ENCODE data around the gene DRICH1.
A peak's percentile ranks its signal among the peaks of the same experiment; 100 is the strongest.
"Not testable (repeated sequence)": the region's sequence is repeated elsewhere in the genome, so short reads cannot be mapped to it uniquely, and the experiment has no call there.

The DRICH1 gene

DNA sequence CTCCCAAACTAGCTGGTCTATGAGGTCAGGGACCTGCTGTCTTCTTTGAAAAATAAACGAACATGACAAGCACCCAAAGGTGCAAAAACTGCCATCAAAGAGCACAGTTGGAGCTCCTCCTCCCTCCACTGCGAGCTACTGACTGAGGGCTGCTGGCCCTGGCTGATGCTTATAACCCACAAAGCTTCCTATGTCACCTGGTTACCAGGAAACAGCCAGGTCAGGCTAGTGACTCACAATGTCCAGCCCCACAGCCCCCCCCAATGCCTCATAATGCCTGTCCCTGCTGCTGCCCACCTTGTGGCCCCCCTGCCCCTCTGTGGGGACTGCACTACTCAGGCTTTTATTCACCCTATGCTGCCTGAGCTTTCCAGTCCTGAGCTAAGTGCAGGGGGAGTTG is at the start of gene DRICH1:
DRICH1 (minus strand) TSS at position 144 of the 400 bp plus-strand sequence. CDS start 298 bp downstream, outside the sequence.
- no peak for DNase-seq

- no peak for DNase-seq
These were observed 49.1 kb upstream of the DRICH1 start for GRCh38 chr22:23681026-23681809.

DNA sequence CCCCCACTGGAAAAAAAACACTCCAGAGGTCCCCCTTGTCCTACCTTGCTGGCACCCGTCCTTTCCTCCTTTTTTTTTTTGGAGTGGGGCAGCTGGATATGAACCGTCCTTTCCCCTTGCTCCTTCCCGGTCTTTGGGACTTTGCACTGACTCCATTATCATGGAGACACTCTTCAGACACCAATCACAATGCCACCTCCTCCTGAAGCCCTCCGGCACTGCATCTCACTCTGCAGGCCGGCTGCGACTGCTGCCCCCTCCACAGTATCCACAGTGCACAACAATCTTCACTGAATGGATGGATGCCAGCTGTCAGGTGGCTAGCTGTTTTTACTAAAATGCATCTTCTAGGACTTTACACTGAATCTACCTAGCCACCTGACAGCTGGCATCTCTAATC is 46.0 kb upstream of the DRICH1 start:
- no peak for DNase-seq

GRCh38 chr22:23677701-23677995 is 45.5 kb upstream of the DRICH1 start:
- no peak for DNase-seq

- not testable (repeated sequence) for DNase-seq
These were observed 45.0 kb upstream of the DRICH1 start for GRCh38 chr22:23676841-23677700.

- peak; percentile 85 for DNase-seq
These were observed 43.6 kb upstream of the DRICH1 start for GRCh38 chr22:23675502-23676415.

- not testable (repeated sequence) for DNase-seq
These were observed 42.9 kb upstream of the DRICH1 start for GRCh38 chr22:23674886-23675501.

- DNase-seq: no peak
These were observed 41.9 kb upstream of the DRICH1 start for GRCh38 chr22:23673826-23674690.

DNA sequence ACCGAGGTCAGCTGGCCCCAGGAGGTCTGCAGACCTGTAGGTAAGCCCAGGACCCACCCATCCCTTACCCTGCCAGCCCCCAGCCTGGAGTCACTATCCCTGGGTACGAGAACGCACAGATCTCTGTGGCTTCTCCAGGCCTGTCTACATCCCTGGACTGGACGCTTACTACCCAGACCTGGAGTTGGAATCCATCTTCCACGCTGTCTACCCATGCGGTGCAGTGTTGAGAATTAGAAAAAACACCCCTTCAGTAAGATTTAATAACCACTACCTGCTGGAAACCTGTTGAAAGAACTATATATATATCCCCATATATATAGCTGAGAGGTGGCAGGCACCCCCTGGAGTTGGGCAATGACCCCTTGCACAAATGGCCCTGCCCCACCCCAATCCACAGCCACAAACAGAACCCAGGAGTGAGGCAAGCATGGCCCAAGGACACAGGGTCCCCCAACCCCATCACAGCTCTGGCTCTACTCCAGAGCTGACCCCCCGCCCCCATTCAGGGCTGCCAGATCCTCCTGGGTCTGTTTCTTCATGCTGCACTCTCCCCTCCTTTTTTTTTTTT is 41.0 kb upstream of the DRICH1 start:
- no peak for DNase-seq

DNA sequence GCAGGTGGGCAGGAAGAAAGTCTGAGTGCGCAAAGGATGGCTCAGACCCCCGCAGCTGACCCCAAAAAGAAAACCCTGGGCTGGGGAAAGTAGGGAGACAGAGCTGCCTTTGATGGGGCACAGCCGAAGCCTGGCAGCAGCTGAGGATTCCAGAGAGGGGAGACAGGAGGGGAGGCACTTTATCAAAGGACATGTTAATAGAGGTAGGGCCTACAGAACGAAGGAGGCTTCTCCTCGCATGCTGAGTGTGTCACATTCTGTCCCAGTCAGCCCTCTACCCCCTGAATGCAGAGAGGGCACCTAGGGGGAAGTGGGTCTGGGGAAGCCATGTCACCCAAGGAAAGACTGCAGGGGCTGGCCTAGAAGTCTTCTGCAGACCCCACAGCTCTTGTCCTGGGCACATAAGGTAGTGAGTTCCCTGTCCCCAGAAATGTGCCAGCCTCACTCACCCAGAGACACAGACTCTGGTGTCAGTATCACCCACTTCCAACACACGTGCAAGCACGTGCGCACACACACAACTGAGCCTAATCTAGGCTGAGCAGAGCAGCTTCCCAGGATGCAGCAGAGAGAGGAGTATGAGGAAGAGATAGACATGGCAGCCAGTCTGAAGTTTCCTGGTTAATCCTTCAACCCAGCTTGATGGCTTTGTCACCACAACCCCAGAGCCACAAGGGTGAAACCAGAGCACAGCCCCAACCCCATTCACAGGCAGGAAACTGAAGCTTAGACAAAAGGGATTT is 40.4 kb upstream of the DRICH1 start:
- peak; percentile 29 for DNase-seq

DNA sequence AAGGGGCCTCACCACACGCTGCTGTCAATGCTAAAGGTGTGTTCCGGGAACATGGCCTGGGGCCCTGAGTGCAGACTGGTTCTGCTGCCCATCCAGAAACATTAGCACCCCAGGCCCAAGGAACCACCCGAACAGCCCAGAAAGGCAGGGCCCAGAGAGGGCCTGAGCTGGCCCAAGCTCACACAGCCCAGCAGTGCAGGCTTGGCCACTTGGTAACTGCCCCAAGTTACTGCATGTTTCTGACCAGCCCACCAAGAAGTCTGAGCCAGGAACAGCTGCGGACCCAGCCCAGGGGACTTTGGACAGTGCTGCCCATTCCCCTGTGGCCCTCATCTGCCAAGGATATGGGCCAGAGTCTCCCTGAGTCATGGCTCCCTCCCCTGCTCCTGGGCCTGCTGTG is 39.3 kb upstream of the DRICH1 start:
- not testable (repeated sequence) for DNase-seq

DNA sequence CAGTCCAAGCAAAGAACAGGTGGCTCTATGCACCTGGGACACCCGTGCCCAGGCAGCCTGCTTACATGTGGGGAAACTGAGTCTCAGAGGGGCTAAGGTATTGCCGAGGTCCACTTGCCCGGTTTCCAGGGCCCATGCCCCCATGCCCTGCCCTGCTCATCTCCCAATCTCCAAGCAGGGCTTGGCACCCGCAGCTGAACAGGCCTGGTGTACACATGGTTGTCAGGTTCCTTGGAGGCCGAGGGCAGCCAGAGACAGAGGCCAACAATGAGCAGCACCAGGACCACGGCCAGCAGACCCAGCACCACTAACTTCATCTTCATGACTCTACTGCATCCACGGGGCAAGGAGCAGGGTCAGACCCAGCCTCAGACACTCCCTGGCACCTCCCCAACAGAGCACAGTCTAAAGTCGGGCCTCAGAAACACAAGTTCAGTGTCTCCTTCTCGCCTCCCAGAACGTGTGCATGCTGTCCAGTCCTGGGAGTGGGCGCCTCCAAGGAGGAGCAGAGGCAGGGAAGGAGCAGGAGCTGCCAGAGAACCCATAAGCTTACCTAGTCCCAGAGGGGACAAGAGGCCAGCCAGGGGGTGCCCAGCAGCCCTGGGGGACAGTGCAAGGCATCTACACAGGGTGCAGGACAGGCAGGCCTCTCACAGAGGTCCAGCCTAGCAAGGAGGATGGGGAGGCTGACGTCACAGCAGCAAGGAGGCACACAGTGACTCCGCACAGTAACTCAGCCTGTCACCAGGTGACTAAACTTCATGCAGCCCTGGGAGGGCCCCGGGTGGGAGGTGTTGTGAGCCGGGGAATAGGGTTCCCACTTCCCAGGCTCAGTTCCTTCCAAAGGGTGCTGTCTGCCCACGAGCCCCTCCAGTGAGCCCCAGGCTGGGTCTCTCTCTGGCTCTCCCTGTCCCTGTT is 38.5 kb upstream of the DRICH1 start:
- no peak for DNase-seq

GRCh38 chr22:23660381-23660780 is 28.3 kb upstream of the DRICH1 start:
- not testable (repeated sequence) for DNase-seq

GRCh38 chr22:23657727-23658126 is 25.6 kb upstream of the DRICH1 start:
- DNase-seq: no peak

DNA sequence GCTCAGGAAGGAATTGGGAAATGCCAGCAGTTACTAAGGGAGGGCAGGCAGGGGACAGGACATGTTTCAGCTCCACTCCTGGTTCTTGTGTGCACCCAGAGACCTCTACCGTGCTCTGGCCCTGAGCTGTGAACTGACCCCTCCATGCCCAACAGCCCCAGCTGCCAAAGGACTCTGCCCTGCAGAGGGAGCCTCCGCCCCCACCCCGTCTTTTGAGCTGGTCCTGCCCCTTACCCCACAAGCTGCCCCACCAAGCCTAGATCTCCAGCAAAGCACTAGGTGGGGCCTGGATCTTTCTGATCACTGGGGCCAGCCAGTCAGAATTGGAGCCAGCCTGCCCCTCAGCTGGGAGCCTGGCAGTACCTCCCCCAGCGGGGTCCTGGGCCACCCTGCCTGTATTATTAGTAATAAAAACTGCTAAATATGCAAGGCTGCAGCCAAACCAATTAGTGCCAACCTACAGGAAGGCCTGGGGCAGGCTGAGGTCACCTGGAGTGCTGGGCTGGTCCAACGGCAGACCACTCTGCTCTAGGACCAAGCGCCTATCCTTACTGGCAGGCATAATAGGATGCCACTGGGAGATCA is 23.9 kb upstream of the DRICH1 start:
- no peak for DNase-seq

DNA sequence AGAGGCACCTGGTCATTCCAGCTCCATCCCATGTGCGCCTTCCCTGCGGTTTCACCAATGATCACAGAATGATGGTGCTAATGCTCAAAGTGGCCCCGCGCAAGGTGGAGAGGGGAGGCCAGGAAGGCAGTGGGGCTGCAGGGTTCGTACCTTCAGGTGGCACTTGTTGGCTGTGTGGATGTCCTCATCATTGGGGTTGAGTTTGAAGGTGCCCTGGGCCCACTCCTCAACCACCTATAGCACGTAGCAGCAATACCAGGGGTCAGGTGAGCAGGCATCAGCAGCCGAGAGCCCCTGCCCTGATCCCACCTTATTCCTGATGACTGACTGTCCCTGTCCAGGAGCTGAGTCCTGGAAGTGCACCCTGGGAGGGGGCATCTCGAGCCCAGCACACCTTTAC is 20.6 kb upstream of the DRICH1 start:
- DNase-seq: no peak

DNA sequence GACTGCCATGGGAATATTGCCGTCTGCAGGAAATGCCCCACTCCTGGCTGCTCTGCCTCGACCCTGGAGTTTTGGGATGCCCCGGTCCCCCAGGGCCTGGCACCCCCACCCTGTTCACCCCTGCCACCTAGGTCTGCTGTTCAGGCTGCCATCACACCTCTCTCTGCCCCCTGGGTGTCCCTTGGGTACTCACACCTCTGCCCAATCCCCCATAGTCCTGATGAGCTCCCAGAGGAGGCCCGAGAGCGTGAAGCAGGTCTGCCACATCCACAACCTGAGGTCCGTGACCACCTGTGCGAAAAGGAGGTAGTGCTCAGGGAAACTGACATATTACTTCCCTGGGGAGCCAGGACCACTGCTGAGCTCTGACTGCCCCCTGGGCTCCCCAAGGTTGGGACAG is 20.2 kb upstream of the DRICH1 start:
- no peak for DNase-seq

GRCh38 chr22:23651676-23652075 is 19.6 kb upstream of the DRICH1 start:
- no peak for DNase-seq

GRCh38 chr22:23649071-23649501 is 17.0 kb upstream of the DRICH1 start:
- no peak for DNase-seq
